Measurements from ENCODE around the gene COLEC12. TPM values are rescaled to one million over a fixed set of nuclear protein-coding genes. Genes with fewer than 3 reads are reported as not detected.

Gene COLEC12
- total RNA-seq, 1 donor from 2014 or later, result 11.6 TPM

GRCh38 chr18:452816-453215, 47.7 kb downstream of the COLEC12 start:
- H3K27me3 ChIP-seq (ENCODE audit: insufficient read depth, low read length), result no peaks in the 10 kb centered on the region
- Mint-ChIP-seq H3K27me3 (ENCODE audit: low read depth, unreplicated experiment) (peaks cover 5% of the 10 kb centered on the region), H3K4me3 (ENCODE audit: unreplicated experiment) (no peak overlapping the region), H3K9me3 (ENCODE audit: unreplicated experiment) (peaks cover 16% of the 10 kb centered on the region), H3K36me3 (ENCODE audit: low read depth, unreplicated experiment) (peaks cover 6% of the 10 kb centered on the region), H3K4me1 (ENCODE audit: low read depth, unreplicated experiment) (peaks cover 16% of the 10 kb centered on the region), H3K27ac (ENCODE audit: unreplicated experiment) (no peak overlapping the region)
- TF ChIP-seq EZH2 (IDR thresholded peaks at IDR 0.05; ENCODE audit: insufficient read depth, low read length), result no peak
- TF ChIP-seq, protein P1, sequence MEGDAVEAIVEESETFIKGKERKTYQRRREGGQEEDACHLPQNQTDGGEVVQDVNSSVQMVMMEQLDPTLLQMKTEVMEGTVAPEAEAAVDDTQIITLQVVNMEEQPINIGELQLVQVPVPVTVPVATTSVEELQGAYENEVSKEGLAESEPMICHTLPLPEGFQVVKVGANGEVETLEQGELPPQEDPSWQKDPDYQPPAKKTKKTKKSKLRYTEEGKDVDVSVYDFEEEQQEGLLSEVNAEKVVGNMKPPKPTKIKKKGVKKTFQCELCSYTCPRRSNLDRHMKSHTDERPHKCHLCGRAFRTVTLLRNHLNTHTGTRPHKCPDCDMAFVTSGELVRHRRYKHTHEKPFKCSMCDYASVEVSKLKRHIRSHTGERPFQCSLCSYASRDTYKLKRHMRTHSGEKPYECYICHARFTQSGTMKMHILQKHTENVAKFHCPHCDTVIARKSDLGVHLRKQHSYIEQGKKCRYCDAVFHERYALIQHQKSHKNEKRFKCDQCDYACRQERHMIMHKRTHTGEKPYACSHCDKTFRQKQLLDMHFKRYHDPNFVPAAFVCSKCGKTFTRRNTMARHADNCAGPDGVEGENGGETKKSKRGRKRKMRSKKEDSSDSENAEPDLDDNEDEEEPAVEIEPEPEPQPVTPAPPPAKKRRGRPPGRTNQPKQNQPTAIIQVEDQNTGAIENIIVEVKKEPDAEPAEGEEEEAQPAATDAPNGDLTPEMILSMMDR (IDR thresholded peaks at IDR 0.05; ENCODE audit: insufficient read depth, low read depth, low read length), result no peak
- no peak overlapping the region for H3K4me2 ChIP-seq (ENCODE audit: low read length)
- peaks cover 10% of the 10 kb centered on the region for H3K4me1 ChIP-seq (ENCODE audit: insufficient read depth, low read length)
- H3K36me3 ChIP-seq (ENCODE audit: insufficient read depth, low read length), result no peaks in the 10 kb centered on the region
- H3K79me2 ChIP-seq (ENCODE audit: insufficient read depth, low read length), result no peaks in the 10 kb centered on the region
- no peaks in the 10 kb centered on the region for H4K20me1 ChIP-seq (ENCODE audit: insufficient read depth, low read length)
- no peak for DNase-seq (ENCODE audit: low read depth)
- H3K9me3 ChIP-seq (ENCODE audit: insufficient read depth, low read depth, low read length), result no peaks in the 10 kb centered on the region
- no peak overlapping the region for H2AFZ ChIP-seq (ENCODE audit: low read depth, low read length)
- no peak overlapping the region for H3K4me3 ChIP-seq (ENCODE audit: insufficient read depth, low read depth, low read length)
- no peak overlapping the region for H3K27ac ChIP-seq (ENCODE audit: low read depth, low read length)
- no peak overlapping the region for H3K9ac ChIP-seq (ENCODE audit: low read length)
- FAIRE-seq, result no peak

DNA sequence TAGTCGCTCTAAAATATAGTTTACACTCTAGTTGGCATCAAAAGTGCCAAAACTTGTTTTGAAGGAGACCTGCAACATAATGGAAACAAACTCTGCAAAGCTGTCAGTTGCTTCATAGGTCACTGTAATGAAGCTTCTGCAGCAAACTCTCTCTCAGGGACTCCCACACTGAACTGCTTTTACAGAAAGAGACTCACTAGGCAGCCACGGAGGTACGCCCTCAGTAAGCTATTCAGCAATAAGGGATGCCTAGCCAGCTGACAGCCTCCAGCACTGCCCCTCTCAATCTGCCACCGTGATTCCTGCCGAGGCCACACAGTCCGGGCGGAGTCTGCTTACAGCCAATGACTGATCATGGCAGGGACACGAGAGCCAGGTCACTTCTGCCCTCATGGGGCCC, 51.1 kb downstream of the COLEC12 start:
- Mint-ChIP-seq H3K4me1 (ENCODE audit: low read depth, unreplicated experiment) (peaks cover 8% of the 10 kb centered on the region), H3K27ac (ENCODE audit: unreplicated experiment) (no peak overlapping the region), H3K9me3 (ENCODE audit: unreplicated experiment) (peaks cover 16% of the 10 kb centered on the region), H3K27me3 (ENCODE audit: low read depth, unreplicated experiment) (peaks cover 5% of the 10 kb centered on the region), H3K4me3 (ENCODE audit: unreplicated experiment) (no peak overlapping the region), H3K36me3 (ENCODE audit: low read depth, unreplicated experiment) (peaks cover 7% of the 10 kb centered on the region)
- Histone ChIP-seq H3K4me3 (ENCODE audit: insufficient read depth, low read depth, low read length) (no peak overlapping the region), H3K79me2 (ENCODE audit: insufficient read depth, low read length) (no peaks in the 10 kb centered on the region), H3K9me3 (ENCODE audit: insufficient read depth, low read depth, low read length) (no peaks in the 10 kb centered on the region), H4K20me1 (ENCODE audit: insufficient read depth, low read length) (no peaks in the 10 kb centered on the region), H3K9ac (ENCODE audit: low read length) (no peak overlapping the region), H3K27me3 (ENCODE audit: insufficient read depth, low read length) (no peaks in the 10 kb centered on the region), H3K27ac (ENCODE audit: low read depth, low read length) (no peak overlapping the region), H2AFZ (ENCODE audit: low read depth, low read length) (no peak overlapping the region), H3K4me1 (ENCODE audit: insufficient read depth, low read length) (no peaks in the 10 kb centered on the region), H3K4me2 (ENCODE audit: low read length) (peak overlapping the region; percentile 0), H3K36me3 (ENCODE audit: insufficient read depth, low read length) (no peaks in the 10 kb centered on the region)
- TF ChIP-seq, protein P1 (IDR thresholded peaks at IDR 0.05; ENCODE audit: insufficient read depth, low read depth, low read length), result no peak
- TF ChIP-seq EZH2 (IDR thresholded peaks at IDR 0.05; ENCODE audit: insufficient read depth, low read length), result no peak
- DNase-seq (ENCODE audit: low read depth) (no peak), FAIRE-seq (no peak)

DNA sequence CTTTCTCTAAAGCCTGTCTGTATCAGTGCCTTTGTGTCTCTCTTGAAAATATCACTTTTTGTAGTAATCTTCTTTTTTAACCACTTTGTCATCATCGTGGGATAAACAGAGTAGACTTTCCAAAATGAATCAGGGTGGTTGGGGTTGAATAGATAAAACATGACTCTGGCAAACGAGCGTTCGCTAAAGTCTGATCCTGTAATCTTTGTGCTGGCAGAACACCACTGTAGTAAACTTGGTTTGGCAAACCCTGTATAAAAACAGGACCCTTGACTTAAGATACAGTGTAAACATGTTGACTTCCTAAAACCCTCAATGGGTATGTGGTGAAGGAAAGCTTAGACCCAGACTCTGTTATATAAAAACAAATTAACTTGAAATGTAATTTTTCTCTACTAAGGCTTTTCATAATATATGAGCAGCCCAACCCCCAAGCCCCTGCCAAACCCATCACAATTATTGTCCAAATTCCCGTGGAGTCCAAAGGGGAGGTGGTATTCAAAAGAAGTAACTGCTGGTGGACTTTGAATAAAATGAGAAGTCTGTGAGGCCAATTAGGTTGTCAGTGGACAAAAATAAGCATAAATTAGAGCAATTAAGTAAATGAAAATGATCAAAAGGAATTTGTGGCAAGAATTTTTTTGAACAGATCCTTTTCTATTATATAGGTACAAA, 52.2 kb downstream of the COLEC12 start:
- H3K4me1 Mint-ChIP-seq (ENCODE audit: low read depth, unreplicated experiment), result peaks cover 6% of the 10 kb centered on the region
- H3K27ac Mint-ChIP-seq (ENCODE audit: unreplicated experiment), result no peak overlapping the region
- H3K36me3 Mint-ChIP-seq (ENCODE audit: low read depth, unreplicated experiment), result peaks cover 7% of the 10 kb centered on the region
- Histone ChIP-seq H2AFZ (ENCODE audit: low read depth, low read length) (no peak overlapping the region), H3K4me1 (ENCODE audit: insufficient read depth, low read length) (no peaks in the 10 kb centered on the region), H3K79me2 (ENCODE audit: insufficient read depth, low read length) (no peaks in the 10 kb centered on the region), H3K9ac (ENCODE audit: low read length) (no peak overlapping the region), H3K4me3 (ENCODE audit: insufficient read depth, low read depth, low read length) (no peak overlapping the region), H3K9me3 (ENCODE audit: insufficient read depth, low read depth, low read length) (no peaks in the 10 kb centered on the region), H4K20me1 (ENCODE audit: insufficient read depth, low read length) (no peaks in the 10 kb centered on the region), H3K27ac (ENCODE audit: low read depth, low read length) (no peak overlapping the region), H3K36me3 (ENCODE audit: insufficient read depth, low read length) (no peaks in the 10 kb centered on the region), H3K27me3 (ENCODE audit: insufficient read depth, low read length) (no peaks in the 10 kb centered on the region), H3K4me2 (ENCODE audit: low read length) (no peak overlapping the region)
- TF ChIP-seq EZH2 (IDR thresholded peaks at IDR 0.05; ENCODE audit: insufficient read depth, low read length), result no peak
- TF ChIP-seq, protein P1 (IDR thresholded peaks at IDR 0.05; ENCODE audit: insufficient read depth, low read depth, low read length), result no peak
- H3K27me3 Mint-ChIP-seq (ENCODE audit: low read depth, unreplicated experiment), result peaks cover 2% of the 10 kb centered on the region
- no peak for FAIRE-seq
- peaks cover 12% of the 10 kb centered on the region for H3K9me3 Mint-ChIP-seq (ENCODE audit: unreplicated experiment)
- H3K4me3 Mint-ChIP-seq (ENCODE audit: unreplicated experiment), result no peak overlapping the region
- DNase-seq (ENCODE audit: low read depth), result no peak
